Measurements from ENCODE around the gene NANOG.

Gene NANOG

DNA sequence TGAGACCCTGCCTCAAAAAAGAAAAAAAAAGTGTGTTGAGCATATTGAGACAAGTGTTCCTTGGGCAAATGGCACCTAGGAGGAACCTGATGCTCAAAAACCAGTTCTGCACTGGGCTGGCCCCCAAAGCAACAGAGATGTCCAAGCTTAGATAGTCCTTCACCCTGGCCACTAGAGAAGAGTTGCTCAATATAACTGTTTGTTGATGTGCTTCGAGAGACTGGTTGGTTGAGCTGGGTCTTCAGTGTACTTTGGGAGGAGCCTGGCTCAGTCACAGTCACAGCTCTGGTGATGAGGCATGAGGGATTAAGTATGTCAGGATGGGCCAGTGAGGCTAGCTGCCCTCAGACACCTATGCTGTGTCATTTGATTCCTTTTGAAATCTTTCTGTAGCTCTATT lies 45.5 kb downstream of the NANOG start:
- TF ChIP-seq ZBTB7A (IDR thresholded peaks at IDR 0.05; ENCODE audit: low read depth) (no peak), CEBPB (IDR thresholded peaks at IDR 0.05) (no peak), YY1 (IDR thresholded peaks at IDR 0.05; ENCODE audit: low read depth) (no peak), TEAD4 (IDR thresholded peaks at IDR 0.05) (no peak), RAD21 (IDR thresholded peaks at IDR 0.05; ENCODE audit: low read depth) (no peak), CREB1 (IDR thresholded peaks at IDR 0.05; ENCODE audit: low read depth) (no peak), NFIC (IDR thresholded peaks at IDR 0.05) (no peak), EGR1 (IDR thresholded peaks at IDR 0.05) (no peak), TCF12 (IDR thresholded peaks at IDR 0.05; ENCODE audit: low read depth) (no peak), TAF1 (IDR thresholded peaks at IDR 0.05; ENCODE audit: low read depth) (no peak), EP300 (IDR thresholded peaks at IDR 0.05; ENCODE audit: borderline replicate concordance) (no peak), USF1 (IDR thresholded peaks at IDR 0.05) (no peak), FOXM1 (IDR thresholded peaks at IDR 0.05; ENCODE audit: borderline replicate concordance, low read depth) (no peak)
- TF ChIP-seq, protein P1, sequence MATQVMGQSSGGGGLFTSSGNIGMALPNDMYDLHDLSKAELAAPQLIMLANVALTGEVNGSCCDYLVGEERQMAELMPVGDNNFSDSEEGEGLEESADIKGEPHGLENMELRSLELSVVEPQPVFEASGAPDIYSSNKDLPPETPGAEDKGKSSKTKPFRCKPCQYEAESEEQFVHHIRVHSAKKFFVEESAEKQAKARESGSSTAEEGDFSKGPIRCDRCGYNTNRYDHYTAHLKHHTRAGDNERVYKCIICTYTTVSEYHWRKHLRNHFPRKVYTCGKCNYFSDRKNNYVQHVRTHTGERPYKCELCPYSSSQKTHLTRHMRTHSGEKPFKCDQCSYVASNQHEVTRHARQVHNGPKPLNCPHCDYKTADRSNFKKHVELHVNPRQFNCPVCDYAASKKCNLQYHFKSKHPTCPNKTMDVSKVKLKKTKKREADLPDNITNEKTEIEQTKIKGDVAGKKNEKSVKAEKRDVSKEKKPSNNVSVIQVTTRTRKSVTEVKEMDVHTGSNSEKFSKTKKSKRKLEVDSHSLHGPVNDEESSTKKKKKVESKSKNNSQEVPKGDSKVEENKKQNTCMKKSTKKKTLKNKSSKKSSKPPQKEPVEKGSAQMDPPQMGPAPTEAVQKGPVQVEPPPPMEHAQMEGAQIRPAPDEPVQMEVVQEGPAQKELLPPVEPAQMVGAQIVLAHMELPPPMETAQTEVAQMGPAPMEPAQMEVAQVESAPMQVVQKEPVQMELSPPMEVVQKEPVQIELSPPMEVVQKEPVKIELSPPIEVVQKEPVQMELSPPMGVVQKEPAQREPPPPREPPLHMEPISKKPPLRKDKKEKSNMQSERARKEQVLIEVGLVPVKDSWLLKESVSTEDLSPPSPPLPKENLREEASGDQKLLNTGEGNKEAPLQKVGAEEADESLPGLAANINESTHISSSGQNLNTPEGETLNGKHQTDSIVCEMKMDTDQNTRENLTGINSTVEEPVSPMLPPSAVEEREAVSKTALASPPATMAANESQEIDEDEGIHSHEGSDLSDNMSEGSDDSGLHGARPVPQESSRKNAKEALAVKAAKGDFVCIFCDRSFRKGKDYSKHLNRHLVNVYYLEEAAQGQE (IDR thresholded peaks at IDR 0.05; ENCODE audit: low read depth): no peak
- TF ChIP-seq, protein P2, sequence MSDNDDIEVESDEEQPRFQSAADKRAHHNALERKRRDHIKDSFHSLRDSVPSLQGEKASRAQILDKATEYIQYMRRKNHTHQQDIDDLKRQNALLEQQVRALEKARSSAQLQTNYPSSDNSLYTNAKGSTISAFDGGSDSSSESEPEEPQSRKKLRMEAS (IDR thresholded peaks at IDR 0.05): no peak

GRCh38 chr12:7835116-7835515 lies 45.9 kb downstream of the NANOG start:
- TF ChIP-seq EP300 (IDR thresholded peaks at IDR 0.05; ENCODE audit: borderline replicate concordance) (no peak), NFIC (IDR thresholded peaks at IDR 0.05) (no peak), CEBPB (IDR thresholded peaks at IDR 0.05) (no peak), RAD21 (IDR thresholded peaks at IDR 0.05; ENCODE audit: low read depth) (no peak)
- TF ChIP-seq, protein P1 (IDR thresholded peaks at IDR 0.05; ENCODE audit: low read depth): no peak

GRCh38 chr12:7835766-7836165 lies 46.6 kb downstream of the NANOG start:
- TF ChIP-seq, protein P1 (IDR thresholded peaks at IDR 0.05; ENCODE audit: low read depth): no peak
- TF ChIP-seq TCF12 (IDR thresholded peaks at IDR 0.05; ENCODE audit: low read depth) (no peak), FOXM1 (IDR thresholded peaks at IDR 0.05; ENCODE audit: borderline replicate concordance, low read depth) (no peak), EP300 (IDR thresholded peaks at IDR 0.05; ENCODE audit: borderline replicate concordance) (no peak), CREB1 (IDR thresholded peaks at IDR 0.05; ENCODE audit: low read depth) (no peak), YY1 (IDR thresholded peaks at IDR 0.05; ENCODE audit: low read depth) (no peak)
- TF ChIP-seq, protein P2 (IDR thresholded peaks at IDR 0.05): no peak

GRCh38 chr12:7837366-7837765 lies 48.2 kb downstream of the NANOG start:
- TF ChIP-seq RAD21 (IDR thresholded peaks at IDR 0.05; ENCODE audit: low read depth) (no peak), FOXM1 (IDR thresholded peaks at IDR 0.05; ENCODE audit: borderline replicate concordance, low read depth) (no peak), TCF12 (IDR thresholded peaks at IDR 0.05; ENCODE audit: low read depth) (no peak), CEBPB (IDR thresholded peaks at IDR 0.05) (no peak), USF1 (IDR thresholded peaks at IDR 0.05) (no peak), EGR1 (IDR thresholded peaks at IDR 0.05) (no peak), EP300 (IDR thresholded peaks at IDR 0.05; ENCODE audit: borderline replicate concordance) (no peak), ZBTB7A (IDR thresholded peaks at IDR 0.05; ENCODE audit: low read depth) (no peak)
- TF ChIP-seq, protein P2 (IDR thresholded peaks at IDR 0.05): no peak

GRCh38 chr12:7844116-7844515 lies 54.9 kb downstream of the NANOG start:
- TF ChIP-seq EP300 (IDR thresholded peaks at IDR 0.05; ENCODE audit: borderline replicate concordance) (no peak), USF1 (IDR thresholded peaks at IDR 0.05) (no peak), FOXM1 (IDR thresholded peaks at IDR 0.05; ENCODE audit: borderline replicate concordance, low read depth) (no peak), ZBTB7A (IDR thresholded peaks at IDR 0.05; ENCODE audit: low read depth) (no peak), EGR1 (IDR thresholded peaks at IDR 0.05) (no peak), TCF12 (IDR thresholded peaks at IDR 0.05; ENCODE audit: low read depth) (no peak), NFIC (IDR thresholded peaks at IDR 0.05) (no peak), CEBPB (IDR thresholded peaks at IDR 0.05) (no peak)
- TF ChIP-seq, protein P2 (IDR thresholded peaks at IDR 0.05): no peak

Measured in Ishikawa (cell line).